ENCODE results near the gene SNX21.

Gene SNX21

GRCh38 chr20:45883100-45883469, 49.5 kb downstream of the SNX21 start:
- no peak for DNase-seq

GRCh38 chr20:45886590-45887345, 53.2 kb downstream of the SNX21 start:
- DNase-seq, result no peak

GRCh38 chr20:45887346-45887715, 53.7 kb downstream of the SNX21 start, which contains the start of gene SPATA25:
Gene SPATA25 (minus strand): TSS chr20:45887622. CDS start chr20:45887590, 32 bp downstream.
- no peak for DNase-seq

- no peak for DNase-seq
Measured at GRCh38 chr20:45888681-45889080, 55.1 kb downstream of the SNX21 start.

GRCh38 chr20:45890077-45890984, 56.7 kb downstream of the SNX21 start:
- peak in 1 of 2 donors; percentile 49 for DNase-seq

GRCh38 chr20:45890985-45891983, 57.7 kb downstream of the SNX21 start, which contains the start of the genes CTSA and NEURL2:
Gene CTSA (plus strand): TSS chr20:45891335. CDS start chr20:45891569, 234 bp downstream.
Gene NEURL2 (minus strand): TSS chr20:45891208. CDS start chr20:45890991, 217 bp downstream.
- DNase-seq, result peak; percentile 81 to 86

- DNase-seq, result no peak
Measured at GRCh38 chr20:45892049-45892825, 58.6 kb downstream of the SNX21 start.
